Eye (tissue), 1 donor: ENCODE data around the gene HAND2.

Experiments used
- DNase-seq: peaks from one replicate; pipeline ENCODE4 v3.0.0-alpha.2; 2015

Gene HAND2

GRCh38 chr4:173529477-173530325 is at the start of gene HAND2:
TSS of gene HAND2 (minus strand) at chr4:173530229. CDS start at chr4:173529289, 940 bp downstream.
- DNase-seq = peak; percentile 85

DNA sequence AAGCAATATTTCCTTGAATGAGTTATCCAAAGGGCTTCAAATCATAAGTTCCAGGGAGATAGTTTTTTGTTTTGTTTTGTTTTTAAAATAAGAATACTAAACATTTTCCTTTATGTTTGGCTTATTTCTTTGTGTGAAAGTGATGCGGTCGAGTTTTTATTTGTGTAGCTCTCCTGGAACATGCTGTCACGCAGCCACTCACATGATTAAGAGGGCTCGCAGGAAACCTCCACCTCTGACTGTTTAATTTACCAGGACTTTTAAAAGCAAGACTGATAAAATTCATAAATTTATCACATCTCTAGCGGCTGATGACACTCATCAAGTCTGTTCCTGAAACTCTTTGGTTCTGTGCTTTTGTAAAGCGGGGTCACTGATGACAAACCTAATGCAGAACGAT is 48.9 kb upstream of the HAND2 start:
- DNase-seq = no peak

DNA sequence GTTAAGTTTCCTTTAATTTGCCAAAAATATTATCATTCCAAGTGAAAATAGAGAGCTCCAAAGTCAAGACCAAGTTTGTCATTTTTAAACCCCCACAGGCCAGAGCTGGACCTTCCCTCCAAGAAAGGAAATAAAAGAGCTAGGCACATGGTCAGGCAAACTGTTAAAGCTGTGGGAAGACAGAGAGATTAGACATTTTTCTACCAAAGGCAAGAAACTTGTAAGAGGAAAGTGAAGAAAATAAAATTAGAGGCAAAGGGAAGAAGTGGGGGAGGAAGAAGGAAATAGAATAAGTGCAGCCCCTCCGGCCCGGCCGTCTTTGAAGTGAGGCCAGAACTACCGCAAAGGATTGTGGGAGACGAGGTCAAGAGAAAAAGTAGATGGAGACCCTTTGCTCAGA is 47.9 kb upstream of the HAND2 start:
- no peak for DNase-seq

- no peak for DNase-seq
Observed at GRCh38 chr4:173575482-173576152, 45.6 kb upstream of the HAND2 start.

DNA sequence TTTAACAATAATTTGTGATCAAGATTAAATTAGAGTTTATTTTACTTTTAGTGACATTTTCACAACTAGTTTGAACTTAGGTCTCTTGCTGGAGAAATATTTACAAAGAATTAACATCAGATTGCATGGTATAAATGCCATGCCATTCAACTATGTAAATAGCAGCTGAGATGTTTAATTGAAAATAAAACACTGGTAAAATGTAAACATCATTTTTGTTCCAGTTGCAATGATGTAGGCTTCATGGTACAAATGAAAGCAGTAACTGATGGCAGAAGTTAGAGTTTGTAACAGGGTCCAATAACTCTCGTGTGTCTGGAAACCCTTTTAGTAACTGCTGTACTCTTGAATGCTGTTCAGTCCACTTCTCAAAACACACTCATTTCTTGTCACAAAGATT is 43.7 kb upstream of the HAND2 start:
- DNase-seq = no peak

GRCh38 chr4:173573286-173573685 is 43.3 kb upstream of the HAND2 start:
- no peak for DNase-seq

DNA sequence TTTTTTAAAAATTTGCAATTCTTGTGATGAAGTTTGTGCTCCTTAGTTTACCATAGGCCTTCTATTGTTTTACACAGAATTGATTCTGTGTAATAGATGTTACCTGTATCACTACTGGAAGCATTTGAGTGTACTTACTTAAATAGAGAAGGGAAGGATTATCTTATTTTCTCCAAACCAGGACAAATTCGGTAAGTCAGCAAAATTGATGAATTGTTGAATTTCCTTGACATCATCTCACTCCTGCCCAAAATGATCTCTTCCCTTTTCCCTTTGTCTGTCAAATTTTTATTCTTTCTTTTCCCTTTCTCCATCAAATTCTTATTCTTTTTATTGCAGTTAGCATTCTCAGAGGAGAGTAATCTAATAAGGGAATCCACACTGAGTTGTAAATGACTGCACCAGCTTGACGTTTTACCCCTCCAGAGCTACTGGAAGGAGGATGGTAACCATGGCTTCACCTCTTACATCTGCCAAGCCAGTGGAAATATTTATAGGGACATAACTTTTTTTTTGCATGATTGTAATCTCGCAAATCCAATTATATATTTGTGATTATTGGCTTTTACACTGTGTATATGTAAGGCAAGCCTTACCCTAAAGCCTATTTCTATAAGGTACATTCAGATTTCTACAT is 42.6 kb upstream of the HAND2 start:
- DNase-seq = no peak

DNA sequence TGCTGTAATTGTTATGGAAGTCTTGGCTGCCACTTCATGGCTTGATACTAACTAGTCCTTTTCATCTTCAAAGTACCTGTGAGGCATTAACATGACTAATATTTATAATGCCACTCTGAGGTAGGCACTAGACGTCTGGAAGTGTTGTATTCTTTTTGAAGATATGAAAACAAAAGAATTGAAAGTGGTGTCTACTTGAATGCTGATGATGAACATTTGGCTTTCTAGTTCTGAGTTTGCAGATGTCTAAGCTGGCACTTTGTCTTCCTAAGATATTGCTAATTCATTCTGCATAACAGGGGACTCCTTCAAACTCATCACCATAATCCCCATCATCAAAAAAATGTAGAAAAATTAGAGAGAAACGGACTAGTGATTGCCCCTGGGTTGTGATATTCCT is 41.6 kb upstream of the HAND2 start:
- DNase-seq = no peak

DNA sequence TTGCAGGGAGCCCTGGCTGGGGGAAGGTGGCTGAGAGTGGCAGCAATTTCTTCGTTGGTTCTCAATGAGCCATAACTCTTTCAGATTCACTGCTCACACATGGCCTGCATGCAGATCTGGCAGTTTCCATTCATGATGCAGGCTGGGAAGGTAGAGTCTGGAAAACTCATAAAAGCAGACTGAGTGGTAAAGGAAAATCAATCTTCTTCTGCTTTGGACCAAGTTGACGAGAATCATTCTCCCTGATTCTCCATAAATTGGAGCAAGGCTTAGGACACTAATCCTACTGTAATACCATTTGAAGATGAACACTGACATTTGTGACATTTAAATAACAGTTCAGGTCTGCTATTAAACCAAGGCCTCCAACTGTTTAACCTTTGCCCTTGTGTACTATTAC is 35.3 kb upstream of the HAND2 start:
- DNase-seq = no peak

- no peak for DNase-seq
Observed at GRCh38 chr4:173564461-173564860, 34.4 kb upstream of the HAND2 start.

- no peak for DNase-seq
Observed at GRCh38 chr4:173560896-173561295, 30.9 kb upstream of the HAND2 start.

DNA sequence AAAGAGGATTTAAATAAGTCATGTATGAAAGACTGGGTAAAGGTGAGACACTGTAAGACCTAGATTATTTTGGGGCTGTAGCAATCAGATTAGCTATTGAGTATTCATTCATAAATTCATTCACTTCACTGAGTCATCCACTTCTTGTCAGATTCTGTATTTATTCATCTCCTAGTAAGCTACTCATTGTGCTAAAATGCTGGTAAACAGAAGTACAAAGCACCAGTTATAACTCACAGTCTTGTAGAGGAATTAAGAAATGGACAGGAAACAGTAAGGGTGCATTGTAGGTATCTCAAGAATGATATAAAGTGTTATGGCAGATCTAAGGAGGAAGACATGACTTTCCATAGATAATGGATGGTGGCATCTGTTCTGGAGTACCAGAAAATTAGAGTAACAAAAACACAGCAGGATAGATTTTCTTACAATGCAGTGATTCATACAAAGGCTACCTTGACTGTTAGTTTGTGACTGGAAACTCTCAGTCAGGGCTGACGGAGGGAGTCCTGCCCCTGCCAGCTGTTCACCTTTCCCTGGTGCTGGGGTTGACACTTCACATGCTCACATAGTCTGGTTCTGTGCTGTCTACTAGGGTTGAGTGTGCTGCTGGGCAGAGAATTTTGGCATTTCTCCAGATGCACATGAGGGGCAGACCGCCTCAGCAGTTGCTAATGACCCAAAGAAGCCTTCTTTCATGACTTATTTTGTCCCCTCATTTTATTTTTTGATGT is 26.5 kb upstream of the HAND2 start:
- DNase-seq = no peak

GRCh38 chr4:173547889-173548288 is 17.9 kb upstream of the HAND2 start:
- no peak for DNase-seq

DNA sequence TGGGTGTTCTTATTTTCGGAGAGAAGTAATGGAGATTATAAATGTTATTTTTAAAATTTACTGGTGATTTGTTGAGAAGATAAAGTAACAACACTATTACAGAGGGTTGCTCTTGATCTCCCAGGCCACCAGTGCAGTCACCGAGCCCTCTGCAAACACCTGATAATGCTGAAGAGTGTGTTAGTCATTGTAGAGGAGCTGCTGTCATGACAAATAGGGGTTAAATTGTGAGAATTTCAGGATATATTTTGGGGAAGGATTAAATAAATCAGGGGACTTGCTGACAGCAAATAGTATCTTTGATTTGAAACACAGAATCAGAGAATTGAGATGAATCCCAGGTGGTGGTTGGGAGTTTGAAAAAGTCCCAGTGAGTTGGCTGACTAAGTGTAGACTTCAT is 16.7 kb upstream of the HAND2 start:
- DNase-seq = no peak

GRCh38 chr4:173545440-173545839 is 15.4 kb upstream of the HAND2 start:
- DNase-seq = no peak

DNA sequence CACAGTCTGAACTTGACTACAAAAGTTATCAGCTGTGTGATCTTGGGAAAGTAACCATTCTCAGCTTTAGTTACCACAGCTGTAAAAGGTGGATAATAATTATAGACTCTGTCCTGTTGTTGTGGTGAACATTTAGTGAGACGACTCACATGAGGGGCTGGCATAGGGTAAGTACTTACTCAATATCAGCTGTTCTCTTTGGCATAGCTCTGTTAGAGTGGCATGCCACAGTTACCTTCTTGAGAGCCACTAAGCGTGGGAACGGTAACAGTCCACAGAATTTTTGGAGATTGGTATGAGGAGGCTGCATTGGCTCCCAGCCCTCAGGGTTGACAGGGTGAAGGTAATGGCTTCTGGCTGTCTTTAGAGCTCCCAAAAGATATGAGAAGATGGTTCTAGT is 13.2 kb upstream of the HAND2 start:
- DNase-seq = no peak

- no peak for DNase-seq
Observed at GRCh38 chr4:173539986-173540385, 10.0 kb upstream of the HAND2 start.

GRCh38 chr4:173538909-173539445 is 8.9 kb upstream of the HAND2 start:
- DNase-seq = peak; percentile 84

GRCh38 chr4:173538148-173538908 is 8.3 kb upstream of the HAND2 start:
- DNase-seq = peak; percentile 79

DNA sequence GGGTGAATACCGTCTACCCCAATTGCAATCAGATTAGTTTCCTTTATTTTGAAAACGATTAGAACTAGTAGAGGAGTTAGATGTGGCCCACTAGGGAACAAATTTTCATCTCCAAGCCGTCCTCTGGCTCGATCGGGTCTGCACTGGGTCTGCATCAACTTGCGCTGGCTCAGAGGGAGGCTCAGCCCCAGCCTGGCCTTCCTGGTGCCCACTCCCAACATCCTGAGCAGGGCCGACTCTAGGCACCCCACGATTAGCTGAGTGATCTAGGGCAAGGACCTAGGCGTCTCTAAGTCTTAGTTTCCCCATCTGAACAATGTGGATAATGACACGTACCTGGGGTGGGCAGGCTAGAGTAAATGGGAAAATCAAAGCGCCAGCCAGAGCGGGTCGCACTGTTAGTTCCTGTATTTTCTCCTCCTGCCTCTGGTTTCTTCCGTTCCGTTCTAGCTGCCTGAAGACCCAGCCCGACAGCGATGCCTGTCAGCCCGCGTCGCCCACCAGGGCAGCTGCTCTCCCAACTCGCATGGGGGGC is 7.7 kb upstream of the HAND2 start:
- peak; percentile 73 for DNase-seq

DNA sequence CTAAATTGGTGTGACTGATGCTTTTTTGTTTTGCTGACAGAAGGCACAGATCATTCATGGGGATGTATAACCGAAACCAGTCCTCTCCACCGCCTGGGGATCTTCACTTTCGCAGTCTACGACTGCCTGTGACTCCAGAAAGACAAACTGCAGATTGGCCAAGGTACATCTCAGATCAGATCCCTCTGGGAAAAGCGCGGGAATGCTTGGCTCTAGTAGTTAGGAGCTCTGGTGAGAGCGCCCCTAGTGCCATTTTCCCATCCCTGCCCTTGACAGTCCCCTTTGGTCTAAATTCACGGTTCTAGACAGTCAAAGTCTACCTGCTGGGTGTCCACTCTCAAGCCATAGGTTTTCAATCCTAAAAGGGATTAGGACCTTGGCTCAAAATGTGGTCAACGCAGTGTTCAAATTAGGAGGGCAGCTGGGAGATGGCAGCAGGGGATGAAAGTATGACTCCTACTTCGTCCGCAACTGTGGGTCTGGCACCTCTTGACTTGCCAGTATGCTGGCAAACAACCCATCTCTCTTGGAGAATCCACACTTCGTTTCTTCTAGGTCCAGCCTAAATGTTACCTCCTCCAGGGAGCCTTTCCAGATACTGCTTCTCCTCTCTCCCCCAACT is 6.9 kb upstream of the HAND2 start:
- peak; percentile 84 for DNase-seq
